Panc1 (cell line): ENCODE results near the gene DENND4C. TPM values are rescaled to one million over a fixed set of nuclear protein-coding genes. Genes with fewer than 3 reads are reported as not detected.

Experiments
- ATAC-seq: fragments of 200-7000 bp; cut with Tn5 transposase; 2 replicates; pipeline ENCODE4 v1.9.1; 2020; ENCODE audit warnings: mild to moderate bottlenecking, moderate library complexity
- BruUV-seq: library from RNA; stranded (reverse); fragments of 400-500 nt; replicated peaks from 2 replicates; lab custom pipeline; 2021; lab: Mats Ljungman, UMichigan
- CTCF ChIA-PET: fragments of 300-600 bp; sonication (Branson Sonifier 250); formaldehyde crosslinking; loops from one replicate; lab custom pipeline; 2022; ENCODE audit warnings: antibody characterized with exemption; lab: Charles Lee
- POLR2A ChIA-PET: fragments of 300-600 bp; sonication (Branson Sonifier 250); formaldehyde crosslinking; loops from one replicate; lab custom pipeline; 2022; ENCODE audit warnings: antibody characterized with exemption; lab: Charles Lee
- DNase-seq: peaks from one replicate; pipeline ENCODE4 v3.0.0-alpha.2; 2010; ENCODE audit warnings: low read depth, low spot score
- H3K27ac ChIP-seq: 2 replicates; pipeline ENCODE4 v1.5.1; 2011; ENCODE audit warnings: mild to moderate bottlenecking, low read length, inconsistent platforms
- H3K27me3 ChIP-seq: fragments of 200-500 bp; sonication (Bioruptor generic); 2 replicates; pipeline ENCODE4 v1.6.0; 2014; ENCODE audit warnings: low read length, inconsistent platforms; ENCODE audit not compliant: control insufficient read depth, insufficient read depth
- H3K36me3 ChIP-seq: fragments of 200-500 bp; sonication (Bioruptor generic); 2 replicates; pipeline ENCODE4 v1.5.1; 2014; ENCODE audit warnings: inconsistent platforms, mild to moderate bottlenecking, low read length, moderate library complexity; ENCODE audit not compliant: control insufficient read depth, insufficient read depth
- H3K4me1 ChIP-seq: 2 replicates; pipeline ENCODE4 v1.5.1; 2011; ENCODE audit warnings: inconsistent platforms, mild to moderate bottlenecking, low read length, moderate library complexity; ENCODE audit not compliant: control insufficient read depth, insufficient read depth
- H3K4me3 ChIP-seq, 2 experiments: 2 replicates each; pipeline ENCODE4 v1.5.1; 2011 to 2012; ENCODE audit warnings: low read depth in 2 of 2, low read length in 2 of 2, mild to moderate bottlenecking in 2 of 2, inconsistent platforms in 1 of 2, moderate library complexity in 1 of 2
- H3K9me3 ChIP-seq: fragments of 200-500 bp; sonication (Bioruptor generic); 2 replicates; pipeline ENCODE4 v1.5.1; 2014; ENCODE audit warnings: low read depth, mild to moderate bottlenecking, inconsistent platforms, low read length, moderate library complexity; ENCODE audit not compliant: control insufficient read depth, insufficient read depth
- CTCF ChIP-seq: fragments of 450-650 bp; IDR thresholded peaks from 2 replicates; pipeline ENCODE4 v1.5.1; 2017; ENCODE audit warnings: mild to moderate bottlenecking
- POLR2AphosphoS5 ChIP-seq: IDR thresholded peaks from 2 replicates; pipeline ENCODE4 v1.6.1; 2012; ENCODE audit warnings: mild to moderate bottlenecking, low read depth, low read length, moderate library complexity
- REST ChIP-seq, 2 experiments: IDR thresholded peaks; 2 replicates each; pipeline ENCODE4 v1.6.1; 2011 to 2012; ENCODE audit warnings: low read depth in 2 of 2, control low read depth in 1 of 2, low read length in 1 of 2, mild to moderate bottlenecking in 1 of 2, moderate library complexity in 1 of 2; ENCODE audit not compliant: insufficient read depth in 1 of 2
- SIN3A ChIP-seq: IDR thresholded peaks from 2 replicates; pipeline ENCODE4 v1.6.1; 2012; ENCODE audit warnings: low read depth, mild to moderate bottlenecking, low read length, moderate library complexity, borderline replicate concordance; ENCODE audit not compliant: insufficient read depth
- TCF7L2 ChIP-seq: IDR thresholded peaks from 2 replicates; pipeline ENCODE4 v1.6.1; 2011; ENCODE audit warnings: mild to moderate bottlenecking, low read depth, low read length, inconsistent platforms
- in situ Hi-C: cut with HindIII; loops from 2 replicates; pipeline ENCODE4 v1.10.0; 2016; ENCODE audit warnings: low sequenced_read_pairs, low pct_unique_long_range_greater_than_20kb
- intact Hi-C: fragments of 100-400 bp; cut with micrococcal nuclease; formaldehyde crosslinking; loops from one replicate; pipeline ENCODE4 v1.10.0; 2022; ENCODE audit not compliant: unreplicated experiment
- total RNA-seq: library from RNA; stranded (reverse); gene quantifications from one replicate; pipeline ENCODE4 v1.2.1, GENCODE V29; 2021; ENCODE audit not compliant: unreplicated experiment

The DENND4C gene
- total RNA-seq, 1 experiment from 2014 or later: 10.5 TPM

- no peaks in the 10 kb centered on the region for H3K36me3 ChIP-seq
- POLR2A ChIA-PET: no interaction called here
- H3K4me3 ChIP-seq: no peak overlapping the region
- H3K4me1 ChIP-seq: no peaks in the 10 kb centered on the region
- H3K9me3 ChIP-seq: no peaks in the 10 kb centered on the region
- CTCF ChIA-PET: no interaction called here
- intact Hi-C loops: no loop called here
- no peaks in the 10 kb centered on the region for H3K27me3 ChIP-seq
- ATAC-seq (no peak), DNase-seq (no peak)
- in situ Hi-C loops: no loop called here
- H3K27ac ChIP-seq: no peak overlapping the region
- BruUV-seq: no TSS peak
- TF ChIP-seq CTCF (no peak), REST (IDR thresholded peaks at IDR 0.05; ENCODE audit: insufficient read depth in 1 of 2, low read depth in 2 of 2, low read length in 1 of 2) (no peak), POLR2AphosphoS5 (no peak), SIN3A (no peak)
These were observed 175.3 kb downstream of the DENND4C start for GRCh38 chr9:19405771-19406170.

GRCh38 chr9:19408316-19408692 is 177.8 kb downstream of the DENND4C start:
- BruUV-seq: no TSS peak
- Histone ChIP-seq H3K9me3 (no peaks in the 10 kb centered on the region), H3K36me3 (no peaks in the 10 kb centered on the region), H3K27me3 (no peaks in the 10 kb centered on the region), H3K27ac (no peak overlapping the region), H3K4me3 (peak overlapping the region; percentile 60 to 64), H3K4me1 (no peaks in the 10 kb centered on the region)
- ChIA-PET POLR2A (no interaction called here), CTCF (no interaction called here)
- ATAC-seq (peak; percentile 58), DNase-seq (no peak)
- no peak for TF ChIP-seq TCF7L2
- no peak for TF ChIP-seq SIN3A
- TF ChIP-seq POLR2AphosphoS5: no peak
- TF ChIP-seq CTCF: no peak
- TF ChIP-seq REST (IDR thresholded peaks at IDR 0.05; ENCODE audit: insufficient read depth in 1 of 2, low read depth in 2 of 2, low read length in 1 of 2): no peak
- intact Hi-C loops: no loop called here
- in situ Hi-C loops: no loop called here
